ENCODE data around the gene PARD3. TPM values are rescaled to one million over a fixed set of nuclear protein-coding genes. Genes with fewer than 3 reads are reported as not detected.

PARD3 gene
- polyA plus RNA-seq, 3 donors: 0.51 TPM; not detected in 2

DNA sequence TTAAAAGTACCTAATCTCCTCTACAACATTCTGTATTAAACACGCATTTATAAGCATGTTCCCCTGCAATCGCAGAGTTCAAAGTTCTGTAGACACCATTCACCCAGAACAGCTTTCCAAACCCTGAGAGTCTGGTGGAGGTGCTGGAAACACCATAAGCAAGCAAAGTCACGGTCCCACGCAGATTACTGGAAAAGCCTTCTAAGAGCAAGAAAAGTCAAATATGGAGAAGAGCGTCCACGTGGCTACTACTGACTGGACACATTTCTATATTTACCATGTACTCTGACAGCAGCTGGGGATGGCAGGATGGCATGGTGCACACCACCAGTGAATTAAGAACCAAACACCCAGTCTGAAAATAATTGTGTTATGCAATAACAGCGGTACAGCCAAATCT is 97.7 kb downstream of the PARD3 start:
- Mint-ChIP-seq H3K27ac (no peak overlapping the region), H3K9me3 (peaks cover 0 to 4% (median 0%) of the 10 kb centered on the region in 7 donors), H3K4me3 (no peak overlapping the region), H3K36me3 (no peaks in the 10 kb centered on the region), H3K4me1 (peaks cover 1% of the 10 kb centered on the region), H3K27me3 (ENCODE audit: low read depth in 3 of 3) (peaks cover 33 to 81% (median 54%) of the 10 kb centered on the region in 3 donors)
- Histone ChIP-seq H3K4me2 (replicated peaks; ENCODE audit: extremely low read depth, low read length, poor library complexity, severe bottlenecking) (no peak overlapping the region), H2AFZ (ENCODE audit: insufficient read depth, low read depth, low read length, poor library complexity, severe bottlenecking) (no peak overlapping the region), H3K27me3 (ENCODE audit: control insufficient read depth in 2 of 2, insufficient read depth in 2 of 2, low read length in 2 of 2) (peaks cover 11 to 59% of the 10 kb centered on the region in 2 donors), H3K9me3 (replicated peaks in 1 of 2; ENCODE audit: control insufficient read depth in 1 of 2, insufficient read depth in 1 of 2, low read length in 2 of 2) (no peaks in the 10 kb centered on the region), H3K79me2 (ENCODE audit: insufficient read depth, low read length) (no peaks in the 10 kb centered on the region), H4K20me1 (ENCODE audit: insufficient read depth, low read length) (no peaks in the 10 kb centered on the region), H3K27ac (ENCODE audit: low read depth in 1 of 2, low read length in 2 of 2) (no peak overlapping the region), H3K4me1 (ENCODE audit: control insufficient read depth in 1 of 2, insufficient read depth in 2 of 2, low read length in 2 of 2) (no peaks in the 10 kb centered on the region), H3K4me3 (replicated peaks in 1 of 3; ENCODE audit: low read depth in 2 of 3, low read length in 3 of 3) (no peak overlapping the region), H3K9ac (ENCODE audit: insufficient read depth, low read length, poor library complexity, severe bottlenecking) (no peak overlapping the region), H3K36me3 (replicated peaks in 1 of 2; ENCODE audit: control insufficient read depth in 1 of 2, insufficient read depth in 2 of 2, low read length in 2 of 2) (no peaks in the 10 kb centered on the region)
- no peak for DNase-seq
- 100% methylated on average over 1 of the region's 7 CpGs for WGBS (ENCODE audit: insufficient coverage)
- intact Hi-C loops (cut with micrococcal nuclease): no loop called here
- TF ChIP-seq, protein P1, sequence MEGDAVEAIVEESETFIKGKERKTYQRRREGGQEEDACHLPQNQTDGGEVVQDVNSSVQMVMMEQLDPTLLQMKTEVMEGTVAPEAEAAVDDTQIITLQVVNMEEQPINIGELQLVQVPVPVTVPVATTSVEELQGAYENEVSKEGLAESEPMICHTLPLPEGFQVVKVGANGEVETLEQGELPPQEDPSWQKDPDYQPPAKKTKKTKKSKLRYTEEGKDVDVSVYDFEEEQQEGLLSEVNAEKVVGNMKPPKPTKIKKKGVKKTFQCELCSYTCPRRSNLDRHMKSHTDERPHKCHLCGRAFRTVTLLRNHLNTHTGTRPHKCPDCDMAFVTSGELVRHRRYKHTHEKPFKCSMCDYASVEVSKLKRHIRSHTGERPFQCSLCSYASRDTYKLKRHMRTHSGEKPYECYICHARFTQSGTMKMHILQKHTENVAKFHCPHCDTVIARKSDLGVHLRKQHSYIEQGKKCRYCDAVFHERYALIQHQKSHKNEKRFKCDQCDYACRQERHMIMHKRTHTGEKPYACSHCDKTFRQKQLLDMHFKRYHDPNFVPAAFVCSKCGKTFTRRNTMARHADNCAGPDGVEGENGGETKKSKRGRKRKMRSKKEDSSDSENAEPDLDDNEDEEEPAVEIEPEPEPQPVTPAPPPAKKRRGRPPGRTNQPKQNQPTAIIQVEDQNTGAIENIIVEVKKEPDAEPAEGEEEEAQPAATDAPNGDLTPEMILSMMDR (IDR thresholded peaks at IDR 0.05): no peak

DNA sequence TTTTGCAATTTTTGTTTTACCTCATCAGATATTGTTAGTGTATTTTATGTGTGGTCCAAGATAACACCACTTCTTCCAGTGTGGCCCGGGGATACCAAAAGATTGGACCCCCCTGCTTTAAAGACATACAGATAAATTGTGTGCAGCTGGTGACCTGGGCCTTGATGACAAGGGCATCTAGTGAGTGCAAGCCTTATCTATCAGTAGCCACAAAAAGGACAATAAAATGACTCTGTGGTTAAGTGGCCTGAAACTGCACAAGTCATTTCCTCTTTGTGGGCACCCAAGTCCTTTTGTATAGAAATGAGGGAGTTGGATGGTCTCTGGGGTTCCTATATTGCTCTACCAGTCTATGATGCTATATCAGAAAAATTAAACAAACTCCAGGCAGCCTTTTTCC is 98.1 kb downstream of the PARD3 start:
- H3K36me3 ChIP-seq (replicated peaks in 1 of 2; ENCODE audit: control insufficient read depth in 1 of 2, insufficient read depth in 2 of 2, low read length in 2 of 2): no peaks in the 10 kb centered on the region
- H2AFZ ChIP-seq (ENCODE audit: insufficient read depth, low read depth, low read length, poor library complexity, severe bottlenecking): no peak overlapping the region
- no CpG with 5 or more reads among the region's 1 CpG for WGBS (ENCODE audit: insufficient coverage)
- TF ChIP-seq, protein P1 (IDR thresholded peaks at IDR 0.05): no peak
- no peaks in the 10 kb centered on the region for H3K4me1 ChIP-seq (ENCODE audit: control insufficient read depth in 1 of 2, insufficient read depth in 2 of 2, low read length in 2 of 2)
- Mint-ChIP-seq H3K27me3 (ENCODE audit: low read depth in 3 of 3) (peaks cover 36 to 83% (median 55%) of the 10 kb centered on the region in 3 donors), H3K9me3 (peaks cover 0 to 4% (median 0%) of the 10 kb centered on the region in 7 donors), H3K27ac (no peak overlapping the region), H3K4me3 (no peak overlapping the region), H3K36me3 (no peaks in the 10 kb centered on the region), H3K4me1 (peaks cover 1% of the 10 kb centered on the region)
- no peak overlapping the region for H3K9ac ChIP-seq (ENCODE audit: insufficient read depth, low read length, poor library complexity, severe bottlenecking)
- DNase-seq: no peak
- no peak overlapping the region for H3K4me2 ChIP-seq (replicated peaks; ENCODE audit: extremely low read depth, low read length, poor library complexity, severe bottlenecking)
- H3K79me2 ChIP-seq (ENCODE audit: insufficient read depth, low read length): no peaks in the 10 kb centered on the region
- no peak overlapping the region for H3K4me3 ChIP-seq (replicated peaks in 1 of 3; ENCODE audit: low read depth in 2 of 3, low read length in 3 of 3)
- no peaks in the 10 kb centered on the region for H3K9me3 ChIP-seq (replicated peaks in 1 of 2; ENCODE audit: control insufficient read depth in 1 of 2, insufficient read depth in 1 of 2, low read length in 2 of 2)
- peaks cover 15 to 64% of the 10 kb centered on the region in 2 donors for H3K27me3 ChIP-seq (ENCODE audit: control insufficient read depth in 2 of 2, insufficient read depth in 2 of 2, low read length in 2 of 2)
- no peaks in the 10 kb centered on the region for H4K20me1 ChIP-seq (ENCODE audit: insufficient read depth, low read length)
- no peak overlapping the region for H3K27ac ChIP-seq (ENCODE audit: low read depth in 1 of 2, low read length in 2 of 2)
- intact Hi-C loops (cut with micrococcal nuclease): no loop called here

Data from CD14-positive monocyte (primary cell).